ENCODE measurements around the gene GAS2. TPM values are rescaled to one million over a fixed set of nuclear protein-coding genes. Genes with fewer than 3 reads are reported as not detected.

GAS2 gene
- total RNA-seq (1 to 10 TPM; 2.1 to 4.2 (median 2.6) TPM), total RNA-seq (0.89 to 3.0 (median 1.8) reads per million in 29 experiments)
- total RNA-seq (2013) = 2.6 TPM

DNA sequence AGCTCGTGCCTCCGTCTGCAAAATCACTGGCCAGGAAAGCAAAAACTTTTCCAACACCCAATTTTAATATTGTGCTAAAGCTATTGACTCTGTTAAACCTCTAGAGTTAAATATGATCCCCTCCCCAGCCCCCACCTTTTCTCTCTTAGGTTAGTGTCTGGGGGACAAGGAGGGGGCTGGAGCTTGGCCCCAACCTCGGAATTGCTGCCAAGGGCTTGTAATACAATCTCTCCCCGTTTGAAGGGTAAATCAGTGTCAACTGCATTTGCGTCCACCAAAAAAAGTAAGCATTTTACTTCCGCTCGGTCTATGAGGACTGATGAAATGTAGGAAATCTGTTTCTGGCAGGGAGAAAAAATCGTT lies at the start of gene GAS2:
Gene GAS2, plus strand, starts transcription at position 287 of the 363 bp plus-strand sequence. CDS start 8,259 bp downstream, outside the sequence.
- no peaks in the 10 kb centered on the region for H3K36me3 Mint-ChIP-seq
- ChIA-PET POLR2A (no interaction called here), CTCF (no interaction called here)
- Histone ChIP-seq H3K36me3 (ENCODE audit: control insufficient read depth in 2 of 2, extremely low read depth in 1 of 2, insufficient read depth in 1 of 2, low read length in 1 of 2) (no peaks in the 10 kb centered on the region), H3K27me3 (replicated peaks in 1 of 2; ENCODE audit: control insufficient read depth in 2 of 2, extremely low read depth in 1 of 2, insufficient read depth in 2 of 2, low read length in 1 of 2) (peaks cover 12 to 25% of the 10 kb centered on the region in 2 experiments), H3K4me3 (ENCODE audit: control insufficient read depth in 1 of 2, extremely low read depth in 1 of 2, low read length in 1 of 2) (peak within 1 kb of the TSS in 1 of 2 donors; percentile 51), H3K4me1 (ENCODE audit: control insufficient read depth in 1 of 2, extremely low read depth in 1 of 2, insufficient read depth in 2 of 2, low read length in 2 of 2) (peaks cover 0 to 11% of the 10 kb centered on the region in 2 experiments), H3K9me3 (no peaks in the 10 kb centered on the region), H3K27ac (ENCODE audit: low read length) (no peak within 1 kb of the TSS)
- H3K4me3 Mint-ChIP-seq = peak within 1 kb of the TSS; percentile 31 to 74 (median 48)
- DNase-seq = no peak
- H3K27me3 Mint-ChIP-seq = peaks cover 38 to 51% of the 10 kb centered on the region in 2 donors
- H3K9me3 Mint-ChIP-seq = no peaks in the 10 kb centered on the region
- H3K27ac Mint-ChIP-seq = peak within 1 kb of the TSS in 1 of 2 donors; percentile 12
- peak in 2 of 4 experiments; percentile 19 to 40 for ATAC-seq (replicated peaks in 1 of 4)
- 5% methylated on average over 5 of the region's 8 CpGs for WGBS (ENCODE audit: insufficient coverage)
- H3K4me1 Mint-ChIP-seq = peaks cover 13 to 27% (median 13%) of the 10 kb centered on the region in 3 donors

DNA sequence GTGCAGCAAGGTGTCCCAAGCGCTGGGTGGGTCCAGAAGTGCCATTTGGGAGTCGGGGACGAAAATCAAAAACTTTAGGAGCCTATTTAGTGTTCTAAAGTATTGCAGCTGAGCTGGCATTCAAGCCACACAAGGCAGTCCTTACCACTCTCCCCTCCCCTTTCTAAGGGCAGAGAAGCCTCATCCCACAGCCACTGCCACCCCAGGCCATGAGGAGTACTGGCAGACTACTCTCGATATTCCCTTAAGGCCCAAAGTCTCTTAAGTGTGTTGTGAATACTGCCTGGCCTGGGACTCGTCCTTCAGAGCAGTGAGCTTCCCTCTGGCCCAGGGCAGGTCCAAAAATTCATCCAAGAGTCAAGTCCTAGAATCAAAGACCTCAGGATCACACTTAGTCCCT lies 48.5 kb upstream of the GAS2 start:
- CTCF ChIA-PET = no interaction called here
- H3K27ac Mint-ChIP-seq = no peak overlapping the region
- WGBS (ENCODE audit: insufficient coverage) = 60% methylated on average over 1 of the region's 5 CpGs

DNA sequence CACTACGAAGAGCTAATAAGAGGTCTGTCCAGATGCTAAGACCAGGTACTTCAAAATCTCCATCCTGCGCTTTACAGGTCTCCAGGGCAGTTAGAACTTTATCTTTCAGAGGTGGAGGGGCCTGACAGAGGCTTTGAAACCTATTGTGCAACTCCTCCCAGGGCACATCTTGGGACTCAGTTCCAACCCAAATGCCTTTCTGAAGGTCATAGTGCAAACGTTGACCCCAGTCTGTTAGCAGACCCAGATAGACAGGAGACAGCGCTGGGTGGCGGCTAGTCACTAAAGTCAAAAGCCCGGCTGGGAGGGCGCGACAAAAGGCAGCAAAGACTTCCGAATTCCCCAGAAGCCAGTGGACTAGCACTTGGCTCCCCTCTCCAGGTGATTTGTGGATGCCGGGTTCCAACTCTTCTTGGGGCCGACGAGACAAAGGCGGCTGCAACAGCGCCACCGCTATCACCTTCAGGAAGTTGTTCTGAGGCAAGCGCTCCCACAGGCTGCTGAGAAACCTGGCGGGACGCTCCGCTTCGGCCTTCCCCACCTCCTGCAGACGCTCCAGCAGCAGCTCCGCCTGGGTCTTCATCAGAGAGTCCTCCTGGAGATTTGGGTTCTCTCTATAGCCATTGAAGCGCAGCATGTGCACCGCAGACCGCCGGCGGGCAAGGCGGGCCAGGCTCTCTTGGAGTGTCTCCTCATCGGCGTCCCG lies 41.5 kb upstream of the GAS2 start:
- ATAC-seq (replicated peaks in 1 of 4) = peak; percentile 54 to 66 (median 56)
- 10% methylated on average over 28 of the region's 31 CpGs for WGBS (ENCODE audit: insufficient coverage)
- peak in 31 of 35 experiments; percentile 29 to 78 (median 54) for DNase-seq
- Mint-ChIP-seq H3K4me1 (peaks cover 46 to 53% (median 53%) of the 10 kb centered on the region in 3 donors), H3K4me3 (peak overlapping the region; percentile 95 to 100 (median 99)), H3K9me3 (peaks cover 0 to 3% (median 0%) of the 10 kb centered on the region in 3 donors), H3K27me3 (no peaks in the 10 kb centered on the region), H3K36me3 (peaks cover 24% of the 10 kb centered on the region), H3K27ac (peak overlapping the region; percentile 99 to 100)
- Histone ChIP-seq H3K4me1 (ENCODE audit: control insufficient read depth in 1 of 2, extremely low read depth in 1 of 2, insufficient read depth in 2 of 2, low read length in 2 of 2) (peaks cover 12 to 22% of the 10 kb centered on the region in 2 experiments), H3K4me3 (ENCODE audit: control insufficient read depth in 1 of 2, extremely low read depth in 1 of 2, low read length in 1 of 2) (peak overlapping the region; percentile 89 to 98), H3K36me3 (ENCODE audit: control insufficient read depth in 2 of 2, extremely low read depth in 1 of 2, insufficient read depth in 1 of 2, low read length in 1 of 2) (peaks cover 0 to 5% of the 10 kb centered on the region in 2 donors), H3K27me3 (replicated peaks in 1 of 2; ENCODE audit: control insufficient read depth in 2 of 2, extremely low read depth in 1 of 2, insufficient read depth in 2 of 2, low read length in 1 of 2) (no peaks in the 10 kb centered on the region), H3K27ac (ENCODE audit: low read length) (peak overlapping the region; percentile 88), H3K9me3 (no peaks in the 10 kb centered on the region)
- ChIA-PET CTCF (interaction anchor here (1.1 to 2.5 kb wide), 2 partner anchors 10 to 204 kb away, joined by 4 to 12 read pairs; partner anchors contain the start of gene SVIP (in 1 of the 2)), POLR2A (interaction anchor here in 1 of 2 donors (0.6 kb wide), 1 partner anchor 66 kb away, joined by 8 read pairs; no protein-coding TSS in a partner anchor)

More for the DNA sequence above, 48.5 kb upstream of the GAS2 start:
- POLR2A ChIA-PET = no interaction called here
- H3K4me1 ChIP-seq (ENCODE audit: control insufficient read depth in 1 of 2, extremely low read depth in 1 of 2, insufficient read depth in 2 of 2, low read length in 2 of 2) = peaks cover 0 to 2% of the 10 kb centered on the region in 2 experiments
- H3K9me3 ChIP-seq = no peaks in the 10 kb centered on the region
- no peak overlapping the region for H3K4me3 Mint-ChIP-seq
- H3K36me3 ChIP-seq (ENCODE audit: control insufficient read depth in 2 of 2, extremely low read depth in 1 of 2, insufficient read depth in 1 of 2, low read length in 1 of 2) = peaks cover 0 to 2% of the 10 kb centered on the region in 2 donors
- peaks cover 0 to 9% of the 10 kb centered on the region in 2 experiments for H3K27me3 ChIP-seq (replicated peaks in 1 of 2; ENCODE audit: control insufficient read depth in 2 of 2, extremely low read depth in 1 of 2, insufficient read depth in 2 of 2, low read length in 1 of 2)
- H3K27me3 Mint-ChIP-seq = no peaks in the 10 kb centered on the region
- peaks cover 4 to 11% (median 6%) of the 10 kb centered on the region in 3 donors for H3K9me3 Mint-ChIP-seq
- H3K36me3 Mint-ChIP-seq = peaks cover 30% of the 10 kb centered on the region
- ATAC-seq (replicated peaks in 1 of 4) (no peak), DNase-seq (no peak)
- no peak overlapping the region for H3K27ac ChIP-seq (ENCODE audit: low read length)
- H3K4me1 Mint-ChIP-seq = peaks cover 19 to 29% (median 27%) of the 10 kb centered on the region in 3 donors
- H3K4me3 ChIP-seq (ENCODE audit: control insufficient read depth in 1 of 2, extremely low read depth in 1 of 2, low read length in 1 of 2) = no peak overlapping the region

DNA sequence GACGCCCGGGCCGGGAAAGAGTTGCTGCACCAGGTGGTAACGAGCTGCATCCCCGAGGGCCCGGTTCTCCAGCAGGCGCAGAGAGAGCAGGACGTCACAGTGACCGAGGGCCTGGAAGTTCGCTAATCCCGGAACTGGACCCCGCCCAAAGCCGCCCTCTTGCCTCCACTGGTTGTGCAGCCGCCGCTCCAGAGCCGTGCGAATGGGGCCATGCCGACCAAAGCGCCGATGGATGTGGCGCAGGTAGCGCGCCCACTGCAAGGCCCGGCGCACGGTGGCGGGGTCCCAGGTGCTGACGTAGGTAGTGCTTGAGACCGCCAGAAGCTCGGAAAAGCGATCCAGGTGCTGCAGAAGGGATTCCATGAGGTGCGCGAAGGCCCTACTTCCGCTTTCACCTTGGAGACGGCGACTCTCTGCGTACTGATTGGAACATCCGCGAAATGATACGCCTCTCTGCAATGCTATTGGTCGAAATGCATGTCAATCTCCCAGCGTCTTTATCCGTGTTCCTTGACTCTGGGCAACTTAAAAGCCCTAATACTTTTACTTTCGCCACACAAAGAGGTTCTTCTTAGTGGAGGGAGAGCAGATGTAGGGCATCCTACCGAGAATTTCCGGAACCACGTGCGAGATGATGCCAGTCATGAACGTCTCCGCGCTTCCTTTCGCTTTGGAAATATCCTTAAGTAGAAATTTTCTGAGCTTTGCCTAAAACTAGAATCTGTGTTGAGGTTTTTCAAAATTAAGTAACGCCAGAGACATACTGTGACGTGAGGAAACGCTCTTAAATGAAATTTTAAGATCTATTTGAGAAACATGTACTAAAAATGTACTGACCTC lies 40.7 kb upstream of the GAS2 start, which contains the start of gene FANCF:
Gene FANCF, minus strand, starts transcription at position 376 of the 840 bp plus-strand sequence. Its CDS starts 13 bp downstream, at position 363.
- no peaks in the 10 kb centered on the region for H3K27me3 Mint-ChIP-seq

DNA sequence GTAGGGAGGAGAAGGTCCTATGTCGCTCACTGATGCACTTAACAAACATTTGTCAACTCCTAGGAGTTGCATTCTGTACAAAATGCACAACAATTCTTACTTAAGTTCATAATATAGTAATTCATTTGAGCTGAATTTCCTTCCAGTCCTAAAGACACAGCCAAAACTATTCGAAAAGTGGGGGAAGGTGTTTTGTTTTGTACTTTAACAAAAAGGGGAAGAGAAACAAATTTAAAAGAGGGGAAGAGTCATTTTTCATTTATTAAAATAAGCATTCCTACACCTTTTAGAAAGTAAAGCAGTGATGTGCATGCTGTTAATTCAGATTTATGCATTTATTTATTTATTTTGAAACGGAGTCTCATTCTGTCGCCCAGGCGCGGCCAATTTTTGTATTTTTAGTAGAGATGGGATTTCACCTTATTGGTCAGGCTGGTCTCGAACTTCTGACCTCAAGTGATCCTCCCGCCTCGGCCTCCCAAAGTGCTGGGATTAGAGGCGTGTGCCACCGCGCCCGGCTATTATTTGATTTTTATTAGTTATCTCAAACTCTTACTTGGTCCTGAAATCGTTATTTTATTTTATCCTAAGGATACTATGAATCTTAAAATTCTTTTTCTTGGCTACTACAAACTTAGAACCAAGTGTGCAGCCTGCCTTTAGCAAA lies 39.7 kb upstream of the GAS2 start:
- no peaks in the 10 kb centered on the region for H3K27me3 ChIP-seq (replicated peaks in 1 of 2; ENCODE audit: control insufficient read depth in 2 of 2, extremely low read depth in 1 of 2, insufficient read depth in 2 of 2, low read length in 1 of 2)
- WGBS (ENCODE audit: insufficient coverage) = no CpG with 5 or more reads among the region's 14 CpGs
- peak overlapping the region in 1 of 2 donors; percentile 89 for H3K4me3 ChIP-seq (ENCODE audit: control insufficient read depth in 1 of 2, extremely low read depth in 1 of 2, low read length in 1 of 2)
- H3K36me3 ChIP-seq (ENCODE audit: control insufficient read depth in 2 of 2, extremely low read depth in 1 of 2, insufficient read depth in 1 of 2, low read length in 1 of 2) = peaks cover 0 to 3% of the 10 kb centered on the region in 2 donors
- Mint-ChIP-seq H3K4me1 (peaks cover 37 to 47% (median 37%) of the 10 kb centered on the region in 3 donors), H3K4me3 (peak overlapping the region; percentile 95 to 100 (median 99)), H3K36me3 (peaks cover 9% of the 10 kb centered on the region), H3K27me3 (no peaks in the 10 kb centered on the region), H3K9me3 (no peaks in the 10 kb centered on the region), H3K27ac (peak overlapping the region; percentile 99 to 100)
- H3K27ac ChIP-seq (ENCODE audit: low read length) = peak overlapping the region; percentile 88
- POLR2A ChIA-PET = interaction anchor here in 1 of 2 donors (0.7 to 0.9 kb wide), 2 partner anchors 54 to 202 kb away, joined by 3 to 4 read pairs; partner anchors contain the start of gene SVIP
- H3K4me1 ChIP-seq (ENCODE audit: control insufficient read depth in 1 of 2, extremely low read depth in 1 of 2, insufficient read depth in 2 of 2, low read length in 2 of 2) = peaks cover 12 to 22% of the 10 kb centered on the region in 2 experiments
- ATAC-seq (replicated peaks in 1 of 4) (no peak), DNase-seq (peak in 1 of 35 experiments; percentile 11)
- CTCF ChIA-PET = interaction anchor here in 1 of 2 donors (1.2 to 2.5 kb wide), 2 partner anchors 9 to 203 kb away, joined by 4 to 12 read pairs; partner anchors contain the start of gene SVIP
- no peaks in the 10 kb centered on the region for H3K9me3 ChIP-seq

More for the DNA sequence above, 40.7 kb upstream of the GAS2 start, which contains the start of gene FANCF:
- peaks cover 0 to 5% of the 10 kb centered on the region in 2 donors for H3K36me3 ChIP-seq (ENCODE audit: control insufficient read depth in 2 of 2, extremely low read depth in 1 of 2, insufficient read depth in 1 of 2, low read length in 1 of 2)
- Mint-ChIP-seq H3K9me3 (no peaks in the 10 kb centered on the region), H3K4me3 (peak within 1 kb of the TSS; percentile 95 to 100 (median 99)), H3K27ac (peak within 1 kb of the TSS; percentile 99 to 100), H3K36me3 (peaks cover 17% of the 10 kb centered on the region), H3K4me1 (peaks cover 46 to 49% (median 47%) of the 10 kb centered on the region in 3 donors)
- WGBS (ENCODE audit: insufficient coverage) = under 1% methylated on average over 42 of the region's 55 CpGs
- peaks cover 12 to 22% of the 10 kb centered on the region in 2 experiments for H3K4me1 ChIP-seq (ENCODE audit: control insufficient read depth in 1 of 2, extremely low read depth in 1 of 2, insufficient read depth in 2 of 2, low read length in 2 of 2)
- ATAC-seq (replicated peaks in 1 of 4) (peak; percentile 94 to 95 (median 94)), DNase-seq (peak; percentile 81 to 100 (median 92))
- POLR2A ChIA-PET = interaction anchor here (0.6 to 0.9 kb wide), 4 partner anchors 32 to 203 kb away, joined by 3 to 8 read pairs (median 4); partner anchors contain the start of gene SVIP (in 1 of the 2)
- no peaks in the 10 kb centered on the region for H3K27me3 ChIP-seq (replicated peaks in 1 of 2; ENCODE audit: control insufficient read depth in 2 of 2, extremely low read depth in 1 of 2, insufficient read depth in 2 of 2, low read length in 1 of 2)
- CTCF ChIA-PET = interaction anchor here (1.1 to 2.5 kb wide), 2 partner anchors 9 to 204 kb away, joined by 4 to 12 read pairs; partner anchors contain the start of gene SVIP (in 1 of the 2)
- peak within 1 kb of the TSS; percentile 88 for H3K27ac ChIP-seq (ENCODE audit: low read length)
- H3K4me3 ChIP-seq (ENCODE audit: control insufficient read depth in 1 of 2, extremely low read depth in 1 of 2, low read length in 1 of 2) = peak within 1 kb of the TSS; percentile 89 to 98
- no peaks in the 10 kb centered on the region for H3K9me3 ChIP-seq

Data from T-cell (primary cell).